Measurements from ENCODE around the gene GPRC5D.

Gene GPRC5D

DNA sequence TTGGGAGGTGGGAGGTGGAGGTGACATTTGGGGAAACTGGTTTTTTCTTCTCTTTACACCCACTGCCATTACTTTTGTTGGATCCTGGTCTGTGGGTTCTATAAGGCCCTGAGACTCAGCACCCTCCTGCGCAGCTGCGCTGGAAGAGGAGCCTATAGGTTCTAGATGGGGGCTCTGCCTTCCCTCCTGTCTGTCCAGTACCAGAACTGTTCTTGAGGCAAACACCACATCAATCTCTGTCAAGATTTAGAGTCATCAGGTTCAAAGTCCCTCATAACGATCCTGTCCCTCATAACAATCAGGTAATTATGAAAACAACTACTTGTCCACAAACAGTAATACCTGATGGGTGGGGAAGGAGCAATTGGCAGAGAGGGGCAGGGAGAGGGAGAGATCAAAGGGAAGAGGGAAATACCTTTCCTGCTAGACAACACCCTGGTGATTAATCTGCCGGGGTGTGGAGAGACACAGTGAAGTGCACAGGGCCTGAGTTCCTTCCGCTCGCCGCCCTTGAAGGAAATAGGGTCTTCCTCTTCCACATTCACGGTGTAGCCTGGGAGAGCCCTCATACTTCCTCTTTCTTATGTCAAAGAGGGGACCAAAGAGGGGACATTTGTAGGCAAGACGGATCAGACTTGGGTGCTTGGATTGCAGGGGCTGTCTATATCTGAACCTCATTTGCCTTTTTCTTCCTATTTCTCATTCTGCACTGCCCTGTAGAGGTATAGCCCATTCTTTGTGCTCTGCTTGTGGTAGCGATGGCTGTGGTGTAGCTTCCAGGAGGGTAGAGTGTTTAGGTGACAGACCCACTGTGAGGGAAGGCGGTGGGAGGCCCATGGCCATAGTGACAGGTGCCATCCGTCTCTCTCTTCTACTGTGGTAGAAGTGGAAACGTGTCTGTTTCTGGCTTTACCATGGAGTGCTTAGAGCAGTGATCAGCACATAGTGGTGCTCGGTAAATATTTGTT lies 48.0 kb downstream of the GPRC5D start:
- no peaks in the 10 kb centered on the region for H3K9me2 ChIP-seq (ENCODE audit: low read depth, low read length)
- no peaks in the 10 kb centered on the region for H3K9me3 ChIP-seq (ENCODE audit: low read length)
- no peaks in the 10 kb centered on the region for H3F3A ChIP-seq (ENCODE audit: insufficient read depth, low read length)
- peaks cover 3% of the 10 kb centered on the region; the same call in 1 of the 2 replicates for H3K27me3 ChIP-seq (ENCODE audit: insufficient read depth, low read length)
- no peak overlapping the region for H3K9ac ChIP-seq (ENCODE audit: low read length)
- H4K20me1 ChIP-seq (ENCODE audit: insufficient read depth, low read length) = no peaks in the 10 kb centered on the region
- TF ChIP-seq, protein P1, sequence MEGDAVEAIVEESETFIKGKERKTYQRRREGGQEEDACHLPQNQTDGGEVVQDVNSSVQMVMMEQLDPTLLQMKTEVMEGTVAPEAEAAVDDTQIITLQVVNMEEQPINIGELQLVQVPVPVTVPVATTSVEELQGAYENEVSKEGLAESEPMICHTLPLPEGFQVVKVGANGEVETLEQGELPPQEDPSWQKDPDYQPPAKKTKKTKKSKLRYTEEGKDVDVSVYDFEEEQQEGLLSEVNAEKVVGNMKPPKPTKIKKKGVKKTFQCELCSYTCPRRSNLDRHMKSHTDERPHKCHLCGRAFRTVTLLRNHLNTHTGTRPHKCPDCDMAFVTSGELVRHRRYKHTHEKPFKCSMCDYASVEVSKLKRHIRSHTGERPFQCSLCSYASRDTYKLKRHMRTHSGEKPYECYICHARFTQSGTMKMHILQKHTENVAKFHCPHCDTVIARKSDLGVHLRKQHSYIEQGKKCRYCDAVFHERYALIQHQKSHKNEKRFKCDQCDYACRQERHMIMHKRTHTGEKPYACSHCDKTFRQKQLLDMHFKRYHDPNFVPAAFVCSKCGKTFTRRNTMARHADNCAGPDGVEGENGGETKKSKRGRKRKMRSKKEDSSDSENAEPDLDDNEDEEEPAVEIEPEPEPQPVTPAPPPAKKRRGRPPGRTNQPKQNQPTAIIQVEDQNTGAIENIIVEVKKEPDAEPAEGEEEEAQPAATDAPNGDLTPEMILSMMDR (IDR thresholded peaks at IDR 0.05; ENCODE audit: low read length) = no peak
- TF ChIP-seq EZH2 (IDR thresholded peaks at IDR 0.05; ENCODE audit: borderline replicate concordance, low read length) = no peak
- no peak overlapping the region for H3K27ac ChIP-seq (ENCODE audit: low read depth, low read length, poor library complexity, severe bottlenecking)
- H3K4me2 ChIP-seq (ENCODE audit: low read length) = no peak overlapping the region
- H3K79me2 ChIP-seq (ENCODE audit: insufficient read depth, low read length) = no peaks in the 10 kb centered on the region
- no peaks in the 10 kb centered on the region for H3K4me1 ChIP-seq (ENCODE audit: insufficient read depth, low read length, severe bottlenecking)
- no peak overlapping the region for H2AFZ ChIP-seq (ENCODE audit: low read length)
- H3K36me3 ChIP-seq (ENCODE audit: insufficient read depth, low read length) = no peaks in the 10 kb centered on the region
- no peak overlapping the region for H3K4me3 ChIP-seq (ENCODE audit: low read depth, low read length, poor library complexity, severe bottlenecking)

DNA sequence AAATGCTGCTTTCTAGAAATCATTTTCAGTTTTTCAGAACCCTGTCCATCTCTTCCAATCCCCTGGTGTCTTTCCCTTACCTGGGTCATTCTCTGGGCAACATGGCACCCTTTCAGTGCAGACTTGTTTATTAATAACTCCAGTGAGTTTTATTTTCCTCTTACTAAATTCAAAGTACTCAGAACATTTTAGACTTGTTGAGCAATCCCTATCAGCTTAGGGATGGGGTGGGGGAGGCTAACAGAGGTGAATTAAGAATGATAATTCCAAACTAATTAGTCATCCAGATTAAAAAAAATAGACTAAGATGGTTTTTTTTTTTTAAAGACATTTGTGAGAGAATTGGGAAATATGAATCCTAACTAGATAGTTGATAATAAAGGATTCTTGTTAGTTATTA lies 49.9 kb downstream of the GPRC5D start:
- Histone ChIP-seq H3K4me2 (ENCODE audit: low read length) (no peak overlapping the region), H3K4me1 (ENCODE audit: insufficient read depth, low read length, severe bottlenecking) (no peaks in the 10 kb centered on the region), H3K79me2 (ENCODE audit: insufficient read depth, low read length) (no peaks in the 10 kb centered on the region), H3K36me3 (ENCODE audit: insufficient read depth, low read length) (no peaks in the 10 kb centered on the region), H3K9me2 (ENCODE audit: low read depth, low read length) (no peaks in the 10 kb centered on the region), H3K9me3 (ENCODE audit: low read length) (no peaks in the 10 kb centered on the region), H3K4me3 (ENCODE audit: low read depth, low read length, poor library complexity, severe bottlenecking) (no peak overlapping the region), H3K9ac (ENCODE audit: low read length) (no peak overlapping the region), H3F3A (ENCODE audit: insufficient read depth, low read length) (no peaks in the 10 kb centered on the region), H3K27me3 (ENCODE audit: insufficient read depth, low read length) (peaks cover 3% of the 10 kb centered on the region; the same call in 1 of the 2 replicates), H3K27ac (ENCODE audit: low read depth, low read length, poor library complexity, severe bottlenecking) (no peak overlapping the region), H4K20me1 (ENCODE audit: insufficient read depth, low read length) (no peaks in the 10 kb centered on the region), H2AFZ (ENCODE audit: low read length) (no peak overlapping the region)
- TF ChIP-seq, protein P1 (IDR thresholded peaks at IDR 0.05; ENCODE audit: low read length) = no peak
- no peak for TF ChIP-seq EZH2 (IDR thresholded peaks at IDR 0.05; ENCODE audit: borderline replicate concordance, low read length)

DNA sequence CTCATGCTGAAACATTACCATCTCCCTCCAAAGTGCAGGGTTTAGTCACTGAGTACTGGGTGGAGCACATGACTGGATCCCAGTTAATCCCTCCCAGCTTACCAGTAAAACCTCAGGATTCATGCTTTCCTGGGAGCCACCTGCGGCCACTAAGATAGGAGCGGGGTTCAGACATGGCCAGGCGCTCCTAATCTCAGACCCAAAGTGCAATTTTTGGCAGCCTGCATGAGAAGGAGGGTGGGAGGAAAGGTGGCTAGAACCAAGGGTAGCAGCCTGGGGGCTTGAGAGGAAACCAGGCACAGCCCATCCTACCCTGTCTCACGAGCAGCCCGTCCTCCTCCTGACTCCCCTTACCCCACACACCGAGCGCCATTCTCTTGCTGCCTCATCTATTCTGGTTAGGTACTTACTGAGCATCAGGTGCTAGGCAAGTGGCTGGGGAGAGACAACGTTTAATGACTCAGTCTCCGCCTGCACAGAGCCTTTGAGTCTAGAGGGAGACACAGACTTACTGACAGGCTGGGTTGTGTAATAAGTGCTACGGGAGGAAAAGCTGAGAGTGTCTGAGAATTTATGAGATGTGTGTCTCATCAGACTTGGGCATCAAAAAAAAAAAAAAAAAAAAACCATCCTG lies 50.7 kb downstream of the GPRC5D start:
- Histone ChIP-seq H3K9me3 (ENCODE audit: low read length) (no peaks in the 10 kb centered on the region), H4K20me1 (ENCODE audit: insufficient read depth, low read length) (no peaks in the 10 kb centered on the region), H3K4me1 (ENCODE audit: insufficient read depth, low read length, severe bottlenecking) (no peaks in the 10 kb centered on the region), H3K79me2 (ENCODE audit: insufficient read depth, low read length) (no peaks in the 10 kb centered on the region), H3K27me3 (ENCODE audit: insufficient read depth, low read length) (peaks cover 3% of the 10 kb centered on the region; the same call in 1 of the 2 replicates), H3K36me3 (ENCODE audit: insufficient read depth, low read length) (no peaks in the 10 kb centered on the region), H3F3A (ENCODE audit: insufficient read depth, low read length) (no peaks in the 10 kb centered on the region), H3K4me2 (ENCODE audit: low read length) (no peak overlapping the region), H3K4me3 (ENCODE audit: low read depth, low read length, poor library complexity, severe bottlenecking) (no peak overlapping the region), H3K9ac (ENCODE audit: low read length) (no peak overlapping the region), H2AFZ (ENCODE audit: low read length) (no peak overlapping the region), H3K27ac (ENCODE audit: low read depth, low read length, poor library complexity, severe bottlenecking) (no peak overlapping the region), H3K9me2 (ENCODE audit: low read depth, low read length) (no peaks in the 10 kb centered on the region)
- TF ChIP-seq, protein P1 (IDR thresholded peaks at IDR 0.05; ENCODE audit: low read length) = no peak
